Endometrial microvascular endothelial cells (primary cell): ENCODE results near the gene PCDHA7. TPM values are rescaled to one million over a fixed set of nuclear protein-coding genes. Genes with fewer than 3 reads are reported as not detected.
"Not testable (repeated sequence)": the region's sequence is repeated elsewhere in the genome, so short reads cannot be mapped to it uniquely, and the experiment has no call there.

Experiments used
- in situ Hi-C: cut with HindIII; loops from 2 replicates; pipeline ENCODE4 v1.10.0; 2017; ENCODE audit warnings: low sequenced_read_pairs, low pct_unique_long_range_greater_than_20kb; ENCODE audit errors: inconsistent ontology term
- total RNA-seq: library from RNA; depleted of rRNA; stranded (reverse); fragments of >200 nt; gene quantifications from one replicate; pipeline ENCODE4 v1.2.3, GENCODE V29; 2015; ENCODE audit errors: inconsistent ontology term

PCDHA7 gene
- total RNA-seq: not detected

DNA sequence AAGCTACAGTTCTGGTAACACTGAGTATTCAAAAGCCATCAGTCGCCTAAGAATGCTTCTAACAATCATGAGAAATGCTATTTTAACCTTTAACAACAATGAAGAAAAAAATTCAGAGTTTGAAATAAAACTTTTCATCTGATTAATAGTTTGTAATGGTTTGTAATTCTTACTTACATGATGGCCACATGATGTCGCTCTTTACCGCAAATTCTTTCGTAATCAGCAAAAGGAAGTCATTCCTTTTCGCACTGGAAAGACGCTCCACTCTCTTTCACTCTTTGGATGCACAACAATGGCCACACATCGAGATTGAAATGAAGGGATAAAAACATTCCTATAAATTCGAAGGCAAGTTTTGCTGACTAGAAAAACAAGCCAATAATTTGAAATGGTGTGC lies at the start of gene PCDHA7:
TSS of gene PCDHA7 (plus strand) at position 277 of the 400 bp plus-strand sequence. CDS start at position 392, 115 bp downstream.
- in situ Hi-C loops: no loop called here

GRCh38 chr5:140785905-140786686 lies 48.0 kb upstream of the PCDHA7 start, which contains the start of gene PCDHA1:
PCDHA1 (plus strand) TSS chr5:140786140.
- in situ Hi-C loops: no loop called here

- in situ Hi-C loops: not testable (repeated sequence)
These were observed 46.6 kb upstream of the PCDHA7 start for GRCh38 chr5:140787422-140787821.

DNA sequence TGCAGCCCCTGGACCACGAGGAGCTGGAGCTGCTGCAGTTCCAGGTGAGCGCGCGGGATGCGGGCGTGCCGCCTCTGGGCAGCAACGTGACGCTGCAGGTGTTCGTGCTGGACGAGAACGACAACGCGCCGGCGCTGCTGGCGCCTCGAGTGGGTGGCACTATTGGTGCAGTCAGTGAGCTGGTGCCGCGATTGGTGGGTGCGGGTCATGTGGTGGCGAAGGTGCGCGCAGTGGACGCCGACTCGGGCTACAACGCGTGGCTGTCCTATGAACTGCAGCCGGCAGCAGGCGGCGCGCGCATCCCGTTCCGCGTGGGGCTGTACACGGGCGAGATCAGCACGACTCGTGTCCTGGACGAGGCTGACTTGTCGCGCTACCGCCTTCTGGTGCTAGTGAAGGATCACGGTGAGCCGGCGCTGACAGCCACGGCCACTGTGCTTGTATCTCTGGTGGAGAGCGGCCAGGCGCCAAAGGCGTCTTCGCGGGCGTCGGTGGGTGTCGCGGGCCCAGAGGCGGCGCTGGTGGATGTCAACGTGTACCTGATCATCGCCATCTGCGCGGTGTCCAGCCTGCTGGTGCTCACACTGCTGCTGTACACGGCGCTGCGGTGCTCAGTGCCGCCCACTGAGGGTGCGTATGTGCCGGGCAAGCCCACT lies 46.1 kb upstream of the PCDHA7 start:
- in situ Hi-C loops: not testable (repeated sequence)

DNA sequence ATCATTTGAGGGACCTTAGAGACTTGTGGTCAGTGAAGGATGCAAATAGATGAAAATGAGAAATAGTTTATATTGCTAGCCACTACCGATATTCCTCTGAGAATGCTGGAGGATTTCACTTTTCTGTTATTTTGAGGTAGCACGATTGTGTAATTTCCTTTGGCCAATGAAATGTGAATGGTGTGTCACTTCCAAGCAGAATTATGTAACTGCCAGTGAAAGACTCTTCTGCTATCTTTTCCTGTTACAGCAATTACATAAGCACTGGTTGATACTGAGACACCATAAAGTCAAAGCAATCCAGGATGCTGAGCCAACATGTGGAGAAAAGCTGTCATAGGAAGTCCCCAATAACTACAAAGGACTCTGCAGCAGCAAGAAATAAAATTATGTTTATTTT lies 43.0 kb upstream of the PCDHA7 start:
- in situ Hi-C loops: no loop called here

DNA sequence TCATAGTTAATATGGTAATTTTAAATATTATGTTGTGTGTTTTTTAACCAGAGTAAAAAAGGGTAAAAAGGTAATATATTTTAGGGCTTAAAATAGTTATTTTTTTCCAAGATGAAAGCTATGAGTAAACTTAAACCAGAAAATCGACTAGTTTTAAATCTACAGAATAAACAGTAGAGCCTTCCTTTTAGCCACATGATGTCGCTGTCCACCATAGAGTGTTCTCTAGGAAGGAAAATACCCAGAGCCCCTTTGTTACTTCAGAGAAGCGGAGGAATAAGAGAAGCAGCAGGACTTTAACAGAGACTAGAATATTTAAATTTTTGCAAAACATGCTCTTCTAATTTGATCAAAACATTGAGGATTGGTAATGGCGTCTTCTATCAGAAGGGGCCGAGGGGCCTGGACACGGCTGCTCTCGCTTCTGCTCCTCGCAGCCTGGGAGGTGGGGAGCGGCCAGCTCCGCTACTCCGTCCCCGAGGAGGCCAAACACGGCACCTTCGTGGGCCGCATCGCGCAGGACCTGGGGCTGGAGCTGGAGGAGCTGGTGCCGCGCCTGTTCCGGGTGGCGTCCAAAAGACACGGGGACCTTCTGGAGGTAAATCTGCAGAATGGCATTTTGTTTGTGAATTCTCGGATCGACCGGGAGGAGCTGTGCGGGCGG lies 39.3 kb upstream of the PCDHA7 start, which contains the start of gene PCDHA2:
TSS of gene PCDHA2 (plus strand) at position 258 of the 664 bp plus-strand sequence.
- in situ Hi-C loops: no loop called here

DNA sequence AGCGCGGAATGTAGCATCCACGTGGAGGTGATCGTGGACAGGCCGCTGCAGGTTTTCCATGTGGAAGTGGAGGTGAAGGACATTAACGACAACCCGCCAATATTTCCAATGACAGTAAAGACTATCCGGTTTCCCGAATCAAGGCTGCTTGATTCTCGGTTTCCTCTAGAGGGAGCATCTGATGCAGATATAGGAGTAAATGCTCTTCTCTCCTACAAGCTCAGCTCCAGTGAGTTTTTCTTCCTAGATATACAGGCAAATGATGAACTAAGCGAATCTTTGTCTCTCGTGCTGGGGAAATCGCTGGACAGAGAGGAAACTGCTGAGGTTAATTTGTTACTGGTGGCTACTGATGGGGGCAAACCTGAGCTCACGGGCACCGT lies 38.8 kb upstream of the PCDHA7 start:
- in situ Hi-C loops: no loop called here

- in situ Hi-C loops: not testable (repeated sequence)
These were observed 37.9 kb upstream of the PCDHA7 start for GRCh38 chr5:140796072-140796717.

DNA sequence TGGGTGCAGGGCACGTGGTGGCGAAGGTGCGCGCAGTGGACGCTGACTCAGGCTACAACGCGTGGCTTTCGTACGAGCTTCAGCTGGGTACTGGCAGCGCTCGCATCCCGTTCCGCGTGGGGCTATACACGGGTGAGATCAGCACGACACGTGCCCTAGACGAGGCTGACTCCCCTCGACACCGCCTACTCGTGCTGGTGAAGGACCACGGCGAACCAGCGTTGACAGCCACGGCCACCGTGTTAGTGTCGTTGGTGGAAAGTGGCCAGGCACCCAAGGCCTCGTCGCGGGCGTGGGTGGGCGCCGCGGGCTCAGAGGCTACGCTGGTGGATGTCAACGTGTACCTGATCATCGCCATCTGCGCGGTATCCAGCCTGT lies 37.4 kb upstream of the PCDHA7 start:
- in situ Hi-C loops: no loop called here

- in situ Hi-C loops: no loop called here
These were observed 33.1 kb upstream of the PCDHA7 start, which contains the start of gene PCDHA3 for GRCh38 chr5:140800816-140801493. PCDHA3 (plus strand) TSS chr5:140801057.

GRCh38 chr5:140801494-140801841 lies 32.6 kb upstream of the PCDHA7 start:
- in situ Hi-C loops: no loop called here

GRCh38 chr5:140802381-140802780 lies 31.7 kb upstream of the PCDHA7 start:
- in situ Hi-C loops: not testable (repeated sequence)

DNA sequence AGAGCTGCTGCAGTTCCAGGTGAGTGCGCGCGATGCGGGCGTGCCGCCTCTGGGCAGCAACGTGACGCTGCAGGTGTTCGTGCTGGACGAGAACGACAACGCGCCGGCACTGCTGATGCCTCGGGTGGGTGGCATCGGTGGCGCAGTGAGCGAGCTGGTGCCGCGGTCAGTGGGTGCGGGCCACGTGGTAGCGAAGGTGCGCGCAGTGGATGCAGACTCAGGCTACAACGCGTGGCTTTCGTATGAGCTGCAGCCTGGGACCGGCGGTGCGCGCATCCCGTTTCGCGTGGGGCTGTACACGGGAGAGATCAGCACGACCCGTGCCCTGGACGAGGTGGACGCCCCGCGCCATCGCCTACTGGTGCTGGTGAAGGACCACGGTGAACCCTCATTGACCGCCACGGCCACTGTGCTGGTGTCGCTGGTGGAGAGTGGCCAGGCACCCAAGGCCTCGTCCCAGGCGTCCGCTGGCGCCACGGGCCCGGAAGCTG lies 31.2 kb upstream of the PCDHA7 start:
- in situ Hi-C loops: no loop called here

DNA sequence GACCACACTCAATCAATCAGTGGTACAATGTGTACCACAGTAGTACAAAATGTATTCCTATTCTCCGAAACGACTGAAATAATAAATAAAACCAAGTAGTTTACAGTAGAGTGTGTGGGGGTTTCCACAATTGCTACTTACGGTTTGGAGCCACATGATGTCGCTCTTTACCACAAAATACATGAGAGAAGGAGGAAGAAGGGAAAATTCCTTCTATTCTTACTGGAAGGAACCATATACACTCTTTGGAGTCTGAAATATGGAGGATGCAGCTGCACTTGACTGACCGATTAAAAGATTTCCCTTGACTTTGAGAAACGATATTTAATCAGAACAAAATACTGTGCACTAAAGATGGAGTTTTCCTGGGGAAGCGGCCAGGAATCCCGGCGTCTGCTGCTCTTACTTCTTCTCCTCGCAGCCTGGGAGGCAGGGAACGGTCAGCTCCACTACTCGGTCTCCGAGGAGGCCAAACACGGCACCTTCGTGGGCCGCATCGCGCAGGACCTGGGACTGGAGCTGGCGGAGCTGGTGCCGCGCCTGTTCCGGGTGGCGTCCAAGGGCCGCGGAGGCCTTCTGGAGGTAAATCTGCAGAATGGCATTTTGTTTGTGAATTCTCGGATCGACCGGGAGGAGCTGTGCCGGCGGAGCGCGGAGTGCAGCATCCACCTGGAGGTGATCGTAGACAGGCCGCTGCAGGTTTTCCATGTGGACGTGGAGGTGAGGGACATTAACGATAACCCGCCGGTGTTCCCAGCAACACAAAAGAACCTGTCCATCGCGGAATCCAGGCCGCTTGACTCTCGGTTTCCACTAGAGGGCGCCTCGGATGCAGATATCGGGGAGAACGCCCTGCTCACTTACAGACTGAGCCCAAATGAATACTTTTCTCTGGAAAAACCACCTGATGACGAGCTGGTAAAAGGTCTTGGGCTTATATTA lies 27.0 kb upstream of the PCDHA7 start, which contains the start of gene PCDHA4:
TSS of gene PCDHA4 (plus strand) at position 235 of the 942 bp plus-strand sequence.
- in situ Hi-C loops: no loop called here

- in situ Hi-C loops: not testable (repeated sequence)
These were observed 25.7 kb upstream of the PCDHA7 start for GRCh38 chr5:140808241-140808888.

DNA sequence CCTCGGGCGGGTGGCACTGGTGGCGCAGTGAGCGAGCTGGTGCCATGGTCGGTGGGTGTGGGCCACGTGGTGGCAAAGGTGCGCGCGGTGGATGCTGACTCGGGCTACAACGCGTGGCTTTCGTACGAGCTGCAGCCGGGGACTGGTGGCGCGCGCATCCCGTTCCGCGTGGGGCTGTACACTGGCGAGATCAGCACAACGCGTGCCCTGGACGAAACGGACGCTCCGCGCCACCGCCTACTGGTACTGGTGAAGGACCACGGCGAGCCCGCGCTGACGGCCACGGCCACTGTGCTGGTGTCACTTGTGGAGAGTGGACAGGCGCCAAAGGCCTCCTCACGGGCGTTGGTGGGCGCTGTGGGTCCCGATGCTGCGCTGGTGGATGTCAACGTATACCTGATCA lies 25.2 kb upstream of the PCDHA7 start:
- in situ Hi-C loops: no loop called here
